Measurements from ENCODE around the gene TPO. TPM values are rescaled to one million over a fixed set of nuclear protein-coding genes. Genes with fewer than 3 reads are reported as not detected.

TPO gene
- total RNA-seq, 1 experiment from 2014 or later, result not detected

- ChIA-PET CTCF (interaction anchor here (1.1 to 6.5 kb wide), 8 partner anchors 19 to 829 kb away, joined by 3 to 104 read pairs (median 5); no protein-coding TSS in a partner anchor), POLR2A (no interaction called here)
- Mint-ChIP-seq H3K4me1 (ENCODE audit: insufficient read depth, unreplicated experiment) (peaks cover 7% of the 10 kb centered on the region), H3K27ac (ENCODE audit: low read depth, unreplicated experiment) (no peak overlapping the region), H3K9me3 (ENCODE audit: unreplicated experiment) (no peaks in the 10 kb centered on the region), H3K27me3 (ENCODE audit: insufficient read depth, unreplicated experiment) (no peaks in the 10 kb centered on the region), H3K4me3 (ENCODE audit: unreplicated experiment) (no peak overlapping the region), H3K36me3 (ENCODE audit: insufficient read depth, unreplicated experiment) (no peaks in the 10 kb centered on the region)
- intact Hi-C loops (cut with micrococcal nuclease), result loop anchor here (2.0 kb wide), 1 partner anchor 407 kb away; no protein-coding TSS in a partner anchor
- DNase-seq (ENCODE audit: unreplicated experiment), result no peak
- BruUV-seq (replicated peaks), result no TSS peak
- TF ChIP-seq, protein P1, sequence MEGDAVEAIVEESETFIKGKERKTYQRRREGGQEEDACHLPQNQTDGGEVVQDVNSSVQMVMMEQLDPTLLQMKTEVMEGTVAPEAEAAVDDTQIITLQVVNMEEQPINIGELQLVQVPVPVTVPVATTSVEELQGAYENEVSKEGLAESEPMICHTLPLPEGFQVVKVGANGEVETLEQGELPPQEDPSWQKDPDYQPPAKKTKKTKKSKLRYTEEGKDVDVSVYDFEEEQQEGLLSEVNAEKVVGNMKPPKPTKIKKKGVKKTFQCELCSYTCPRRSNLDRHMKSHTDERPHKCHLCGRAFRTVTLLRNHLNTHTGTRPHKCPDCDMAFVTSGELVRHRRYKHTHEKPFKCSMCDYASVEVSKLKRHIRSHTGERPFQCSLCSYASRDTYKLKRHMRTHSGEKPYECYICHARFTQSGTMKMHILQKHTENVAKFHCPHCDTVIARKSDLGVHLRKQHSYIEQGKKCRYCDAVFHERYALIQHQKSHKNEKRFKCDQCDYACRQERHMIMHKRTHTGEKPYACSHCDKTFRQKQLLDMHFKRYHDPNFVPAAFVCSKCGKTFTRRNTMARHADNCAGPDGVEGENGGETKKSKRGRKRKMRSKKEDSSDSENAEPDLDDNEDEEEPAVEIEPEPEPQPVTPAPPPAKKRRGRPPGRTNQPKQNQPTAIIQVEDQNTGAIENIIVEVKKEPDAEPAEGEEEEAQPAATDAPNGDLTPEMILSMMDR (IDR thresholded peaks at IDR 0.05; ENCODE audit: unreplicated experiment), result no peak
Measured at GRCh38 chr2:1543776-1544477, 130.7 kb downstream of the TPO start.

- TF ChIP-seq, protein P1 (IDR thresholded peaks at IDR 0.05; ENCODE audit: unreplicated experiment), result no peak
- ChIA-PET POLR2A (no interaction called here), CTCF (interaction anchor here (0.5 to 6.5 kb wide), 26 partner anchors 8 to 878 kb away, joined by 3 to 104 read pairs (median 4); no protein-coding TSS in a partner anchor)
- DNase-seq (ENCODE audit: unreplicated experiment), result peak; percentile 42
- Mint-ChIP-seq H3K9me3 (ENCODE audit: unreplicated experiment) (no peaks in the 10 kb centered on the region), H3K36me3 (ENCODE audit: insufficient read depth, unreplicated experiment) (no peaks in the 10 kb centered on the region), H3K27me3 (ENCODE audit: insufficient read depth, unreplicated experiment) (no peaks in the 10 kb centered on the region), H3K4me1 (ENCODE audit: insufficient read depth, unreplicated experiment) (peaks cover 7% of the 10 kb centered on the region), H3K4me3 (ENCODE audit: unreplicated experiment) (no peak overlapping the region), H3K27ac (ENCODE audit: low read depth, unreplicated experiment) (no peak overlapping the region)
- intact Hi-C loops (cut with micrococcal nuclease), result loop anchor here (2.0 to 5.0 kb wide), 2 partner anchors 408 to 497 kb away; no protein-coding TSS in a partner anchor
- BruUV-seq (replicated peaks), result no TSS peak
Measured at GRCh38 chr2:1544478-1545069, 131.3 kb downstream of the TPO start.

DNA sequence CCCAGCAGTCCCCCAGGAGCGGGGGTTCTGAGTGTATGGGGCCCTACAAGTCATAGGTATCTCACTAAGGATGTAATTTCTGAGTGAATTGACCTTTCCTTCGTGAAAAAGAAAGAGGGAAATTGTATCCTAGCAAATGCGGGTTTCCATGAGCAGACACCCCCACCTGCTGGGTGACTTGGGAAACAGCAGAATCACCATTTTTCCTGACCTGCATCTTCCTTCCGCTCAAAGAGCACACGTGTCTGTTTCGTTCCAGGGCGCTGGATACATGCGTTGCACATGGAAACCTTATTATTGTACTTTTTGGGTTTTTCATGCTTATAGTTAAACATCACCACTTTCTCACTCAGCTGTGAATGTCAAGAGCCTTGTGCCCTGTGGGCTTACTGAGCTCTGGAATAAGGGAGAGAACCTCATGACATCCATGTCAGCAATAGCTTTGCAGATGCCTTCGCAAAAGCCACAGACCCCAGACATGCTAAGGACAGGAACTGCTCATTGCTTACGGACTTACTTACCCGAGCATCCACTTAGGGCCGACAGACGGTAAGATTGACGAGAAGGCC lies 132.8 kb downstream of the TPO start:
- intact Hi-C loops (cut with micrococcal nuclease), result loop anchor here (1.0 to 5.0 kb wide), 4 partner anchors 499 to 832 kb away; no protein-coding TSS in a partner anchor
- ChIA-PET POLR2A (interaction anchor here (0.6 to 1.0 kb wide), 3 partner anchors 46 to 592 kb away, joined by 3 to 4 read pairs (median 3); no protein-coding TSS in a partner anchor), CTCF (interaction anchor here (0.6 to 6.5 kb wide), 36 partner anchors 8 to 939 kb away, joined by 3 to 104 read pairs (median 4); no protein-coding TSS in a partner anchor)
- Mint-ChIP-seq H3K4me1 (ENCODE audit: insufficient read depth, unreplicated experiment) (peaks cover 7% of the 10 kb centered on the region), H3K27ac (ENCODE audit: low read depth, unreplicated experiment) (no peak overlapping the region), H3K4me3 (ENCODE audit: unreplicated experiment) (no peak overlapping the region), H3K36me3 (ENCODE audit: insufficient read depth, unreplicated experiment) (no peaks in the 10 kb centered on the region), H3K27me3 (ENCODE audit: insufficient read depth, unreplicated experiment) (no peaks in the 10 kb centered on the region), H3K9me3 (ENCODE audit: unreplicated experiment) (no peaks in the 10 kb centered on the region)
- TF ChIP-seq, protein P1 (IDR thresholded peaks at IDR 0.05; ENCODE audit: unreplicated experiment), result peak; percentile 86
- DNase-seq (ENCODE audit: unreplicated experiment), result peak; percentile 73
- no TSS peak for BruUV-seq (replicated peaks)

GRCh38 chr2:1546901-1547300 lies 133.6 kb downstream of the TPO start:
- intact Hi-C loops (cut with micrococcal nuclease), result loop anchor here (1.0 to 5.0 kb wide), 4 partner anchors 500 to 833 kb away; no protein-coding TSS in a partner anchor
- Mint-ChIP-seq H3K4me3 (ENCODE audit: unreplicated experiment) (no peak overlapping the region), H3K9me3 (ENCODE audit: unreplicated experiment) (no peaks in the 10 kb centered on the region), H3K36me3 (ENCODE audit: insufficient read depth, unreplicated experiment) (no peaks in the 10 kb centered on the region), H3K27me3 (ENCODE audit: insufficient read depth, unreplicated experiment) (no peaks in the 10 kb centered on the region), H3K27ac (ENCODE audit: low read depth, unreplicated experiment) (no peak overlapping the region), H3K4me1 (ENCODE audit: insufficient read depth, unreplicated experiment) (peaks cover 7% of the 10 kb centered on the region)
- BruUV-seq (replicated peaks), result no TSS peak
- ChIA-PET CTCF (interaction anchor here (0.6 to 6.5 kb wide), 21 partner anchors 9 to 851 kb away, joined by 3 to 104 read pairs (median 4); no protein-coding TSS in a partner anchor), POLR2A (interaction anchor here (0.6 to 1.0 kb wide), 3 partner anchors 46 to 592 kb away, joined by 3 to 4 read pairs (median 3); no protein-coding TSS in a partner anchor)
- no peak for DNase-seq (ENCODE audit: unreplicated experiment)
- TF ChIP-seq, protein P1 (IDR thresholded peaks at IDR 0.05; ENCODE audit: unreplicated experiment), result peak; percentile 20

Measured in MCF 10A (cell line).